Hepatocyte (in vitro differentiated cells): ENCODE measurements around the gene NID1.

Source experiments
- EZH2 ChIP-seq: fragments of 200-600 bp; sonication (generic); IDR thresholded peaks from 2 replicates; pipeline ENCODE4 v1.6.1; 2016; ENCODE audit warnings: antibody characterized with exemption, mild to moderate bottlenecking, borderline replicate concordance
- EZH2phosphoT487 ChIP-seq: fragments of 200-600 bp; sonication (generic); IDR thresholded peaks from one replicate; pipeline ENCODE4 v1.6.1; 2018; ENCODE audit warnings: antibody characterized with exemption, mild to moderate bottlenecking, low read depth, moderate library complexity; ENCODE audit not compliant: unreplicated experiment, severe bottlenecking
- TF ChIP-seq, protein P1 (sequence below): fragments of 200-600 bp; sonication (generic); IDR thresholded peaks from 2 replicates; pipeline ENCODE4 v1.5.1; 2016; ENCODE audit warnings: antibody characterized with exemption, mild to moderate bottlenecking; ENCODE audit not compliant: poor library complexity

- TF ChIP-seq, protein P1, sequence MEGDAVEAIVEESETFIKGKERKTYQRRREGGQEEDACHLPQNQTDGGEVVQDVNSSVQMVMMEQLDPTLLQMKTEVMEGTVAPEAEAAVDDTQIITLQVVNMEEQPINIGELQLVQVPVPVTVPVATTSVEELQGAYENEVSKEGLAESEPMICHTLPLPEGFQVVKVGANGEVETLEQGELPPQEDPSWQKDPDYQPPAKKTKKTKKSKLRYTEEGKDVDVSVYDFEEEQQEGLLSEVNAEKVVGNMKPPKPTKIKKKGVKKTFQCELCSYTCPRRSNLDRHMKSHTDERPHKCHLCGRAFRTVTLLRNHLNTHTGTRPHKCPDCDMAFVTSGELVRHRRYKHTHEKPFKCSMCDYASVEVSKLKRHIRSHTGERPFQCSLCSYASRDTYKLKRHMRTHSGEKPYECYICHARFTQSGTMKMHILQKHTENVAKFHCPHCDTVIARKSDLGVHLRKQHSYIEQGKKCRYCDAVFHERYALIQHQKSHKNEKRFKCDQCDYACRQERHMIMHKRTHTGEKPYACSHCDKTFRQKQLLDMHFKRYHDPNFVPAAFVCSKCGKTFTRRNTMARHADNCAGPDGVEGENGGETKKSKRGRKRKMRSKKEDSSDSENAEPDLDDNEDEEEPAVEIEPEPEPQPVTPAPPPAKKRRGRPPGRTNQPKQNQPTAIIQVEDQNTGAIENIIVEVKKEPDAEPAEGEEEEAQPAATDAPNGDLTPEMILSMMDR: no peak
- TF ChIP-seq EZH2 (no peak), EZH2phosphoT487 (no peak)
Observed at GRCh38 chr1:236095705-236096520, 31.0 kb upstream of the NID1 start.
